ENCODE measurements around the gene LRRC40. TPM values are rescaled to one million over a fixed set of nuclear protein-coding genes. Genes with fewer than 3 reads are reported as not detected.

LRRC40 gene
- 8.7 TPM for polyA plus RNA-seq (2012; ENCODE audit: insufficient read depth, insufficient read length, low read depth)

DNA sequence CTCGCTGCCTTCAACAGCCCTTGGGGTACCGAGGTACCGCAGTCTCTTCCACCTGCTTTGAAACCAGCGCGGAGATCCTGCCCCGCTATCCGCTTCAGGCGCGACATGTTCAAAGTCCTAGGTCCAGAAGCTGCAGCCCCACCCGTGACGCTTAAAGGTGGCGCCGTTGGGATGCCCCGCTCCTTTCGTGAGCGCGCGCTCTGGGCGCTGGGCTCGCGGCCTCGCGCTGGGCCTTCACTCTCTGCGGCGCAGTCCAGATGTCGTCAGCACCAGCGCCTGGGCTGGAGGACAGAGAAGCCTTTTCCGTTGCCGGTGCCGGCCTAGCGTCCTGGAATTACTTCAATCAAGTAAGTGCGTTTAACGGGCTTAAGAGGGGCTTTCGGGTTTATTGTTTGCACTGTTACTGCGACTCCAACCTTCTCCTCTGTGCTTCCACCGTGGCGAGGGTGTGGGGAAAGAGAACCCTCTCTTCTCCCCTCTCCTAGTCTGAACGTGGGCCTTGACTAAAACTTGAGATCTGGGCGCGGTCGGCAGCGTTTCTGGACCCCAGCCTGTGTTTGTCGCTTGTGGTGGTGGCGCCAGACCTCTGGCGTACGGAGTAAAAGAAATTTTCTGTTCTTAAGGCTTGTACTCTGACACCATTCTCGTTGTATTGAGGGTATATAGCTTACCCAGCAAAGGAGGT lies at the start of gene LRRC40:
LRRC40 (minus strand) TSS at position 146 of the 685 bp plus-strand sequence; CDS start at position 107, 39 bp downstream.
- H3K4me3 ChIP-seq (ENCODE audit: low read depth, low read length) = peak within 1 kb of the TSS; percentile 75
- H3K27me3 ChIP-seq = no peaks in the 10 kb centered on the region
- H3K4me1 ChIP-seq = no peaks in the 10 kb centered on the region
- TF ChIP-seq, protein P1, sequence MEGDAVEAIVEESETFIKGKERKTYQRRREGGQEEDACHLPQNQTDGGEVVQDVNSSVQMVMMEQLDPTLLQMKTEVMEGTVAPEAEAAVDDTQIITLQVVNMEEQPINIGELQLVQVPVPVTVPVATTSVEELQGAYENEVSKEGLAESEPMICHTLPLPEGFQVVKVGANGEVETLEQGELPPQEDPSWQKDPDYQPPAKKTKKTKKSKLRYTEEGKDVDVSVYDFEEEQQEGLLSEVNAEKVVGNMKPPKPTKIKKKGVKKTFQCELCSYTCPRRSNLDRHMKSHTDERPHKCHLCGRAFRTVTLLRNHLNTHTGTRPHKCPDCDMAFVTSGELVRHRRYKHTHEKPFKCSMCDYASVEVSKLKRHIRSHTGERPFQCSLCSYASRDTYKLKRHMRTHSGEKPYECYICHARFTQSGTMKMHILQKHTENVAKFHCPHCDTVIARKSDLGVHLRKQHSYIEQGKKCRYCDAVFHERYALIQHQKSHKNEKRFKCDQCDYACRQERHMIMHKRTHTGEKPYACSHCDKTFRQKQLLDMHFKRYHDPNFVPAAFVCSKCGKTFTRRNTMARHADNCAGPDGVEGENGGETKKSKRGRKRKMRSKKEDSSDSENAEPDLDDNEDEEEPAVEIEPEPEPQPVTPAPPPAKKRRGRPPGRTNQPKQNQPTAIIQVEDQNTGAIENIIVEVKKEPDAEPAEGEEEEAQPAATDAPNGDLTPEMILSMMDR (IDR thresholded peaks at IDR 0.05; ENCODE audit: low read depth, low read length) = 0 out of 2 replicates have a peak, but pooled peaks have one; percentile 3
- H3K36me3 ChIP-seq = no peaks in the 10 kb centered on the region
- no peaks in the 10 kb centered on the region for H3K9me3 ChIP-seq
- peak; percentile 88 for DNase-seq

DNA sequence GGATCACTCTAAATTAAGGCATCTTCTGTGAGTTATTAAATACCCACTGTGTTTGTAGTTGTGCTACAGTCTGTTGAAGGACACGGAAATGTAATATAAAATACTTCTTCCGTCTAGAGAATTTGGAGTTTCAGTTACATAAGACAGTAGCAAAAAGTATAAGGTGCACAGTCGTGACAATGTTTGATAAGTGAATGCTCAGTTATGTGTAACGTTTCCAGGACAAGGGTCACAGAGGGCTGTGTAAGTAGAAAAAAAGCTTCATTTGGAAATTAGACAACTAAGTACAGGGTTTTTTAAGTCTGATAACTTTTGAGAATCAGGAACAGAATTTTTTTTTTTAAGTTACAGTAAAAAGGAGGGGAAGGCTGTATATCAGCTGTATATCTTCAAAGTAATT lies 43.4 kb upstream of the LRRC40 start:
- Histone ChIP-seq H3K4me1 (no peaks in the 10 kb centered on the region), H3K36me3 (peaks cover 39% of the 10 kb centered on the region), H3K9me3 (no peaks in the 10 kb centered on the region), H3K27me3 (no peaks in the 10 kb centered on the region), H3K4me3 (ENCODE audit: low read depth, low read length) (no peak overlapping the region)
- DNase-seq = no peak
- TF ChIP-seq, protein P1 (IDR thresholded peaks at IDR 0.05; ENCODE audit: low read depth, low read length) = no peak

DNA sequence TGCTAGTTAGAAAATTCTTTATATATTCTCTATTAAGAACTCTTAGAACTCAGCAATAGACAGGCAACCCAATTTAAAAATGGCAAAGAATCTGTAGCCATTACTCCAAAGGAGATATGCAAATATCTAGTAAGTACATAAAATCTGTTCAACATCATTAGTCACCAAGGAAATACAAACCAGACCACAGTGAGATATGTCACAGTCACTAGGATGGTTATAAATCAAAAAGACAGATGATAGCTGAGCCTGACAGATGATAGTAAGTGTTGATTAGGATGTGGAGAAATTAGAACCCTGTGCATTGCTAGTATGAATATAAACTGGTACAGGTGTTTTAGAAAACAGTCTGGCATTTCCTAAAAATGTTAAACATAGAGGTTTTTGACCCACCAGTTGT lies 42.4 kb upstream of the LRRC40 start:
- no peak for DNase-seq
- H3K36me3 ChIP-seq = peaks cover 41% of the 10 kb centered on the region

DNA sequence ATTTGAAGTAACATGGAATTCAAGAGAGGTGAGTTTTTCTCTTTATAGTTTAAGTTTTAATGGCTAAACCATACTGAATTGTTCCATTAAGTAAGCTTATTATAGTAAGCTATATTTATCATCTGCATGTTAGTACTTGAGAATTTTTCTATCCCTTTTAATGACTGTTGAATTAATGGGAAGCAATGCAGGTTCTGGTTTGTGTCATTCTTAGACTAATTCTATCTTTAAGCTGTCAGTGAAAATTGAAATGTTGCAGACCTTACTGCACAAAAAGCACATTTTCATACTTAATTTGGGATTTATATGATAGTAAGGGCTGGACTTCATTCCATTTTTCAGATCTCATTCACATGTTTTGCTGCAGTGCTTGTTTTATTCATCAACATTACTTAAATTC lies 41.7 kb upstream of the LRRC40 start:
- H3K27me3 ChIP-seq = no peaks in the 10 kb centered on the region
- no peak for DNase-seq
- H3K4me1 ChIP-seq = no peaks in the 10 kb centered on the region
- peaks cover 45% of the 10 kb centered on the region for H3K36me3 ChIP-seq
- H3K4me3 ChIP-seq (ENCODE audit: low read depth, low read length) = no peak overlapping the region
- H3K9me3 ChIP-seq = no peaks in the 10 kb centered on the region
- TF ChIP-seq, protein P1 (IDR thresholded peaks at IDR 0.05; ENCODE audit: low read depth, low read length) = no peak

More for the DNA sequence above, 42.4 kb upstream of the LRRC40 start:
- H3K27me3 ChIP-seq = no peaks in the 10 kb centered on the region
- H3K9me3 ChIP-seq = no peaks in the 10 kb centered on the region
- no peaks in the 10 kb centered on the region for H3K4me1 ChIP-seq
- H3K4me3 ChIP-seq (ENCODE audit: low read depth, low read length) = no peak overlapping the region
- TF ChIP-seq, protein P1 (IDR thresholded peaks at IDR 0.05; ENCODE audit: low read depth, low read length) = no peak

DNA sequence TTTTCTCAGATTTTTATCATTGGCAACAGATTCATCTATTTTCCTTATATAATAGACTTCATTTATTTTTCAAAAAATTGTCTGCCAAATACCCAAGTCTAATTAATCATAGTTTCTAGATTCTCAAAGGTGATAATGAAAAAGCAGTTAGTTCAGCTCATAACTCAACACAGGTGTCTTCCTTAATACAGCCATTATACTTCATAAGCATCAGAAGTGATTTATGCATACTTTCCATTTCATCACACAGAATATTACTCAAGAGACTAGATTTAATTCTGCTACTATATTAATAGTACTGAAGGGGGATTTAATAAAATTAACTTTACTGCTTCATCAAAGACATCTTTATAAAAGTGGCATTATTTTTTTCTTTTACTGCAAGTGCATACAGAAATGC lies 34.6 kb upstream of the LRRC40 start:
- DNase-seq = no peak
- Histone ChIP-seq H3K27me3 (no peaks in the 10 kb centered on the region), H3K4me3 (ENCODE audit: low read depth, low read length) (no peak overlapping the region), H3K9me3 (no peaks in the 10 kb centered on the region), H3K4me1 (no peaks in the 10 kb centered on the region), H3K36me3 (peaks cover 43% of the 10 kb centered on the region)
- TF ChIP-seq, protein P1 (IDR thresholded peaks at IDR 0.05; ENCODE audit: low read depth, low read length) = no peak

DNA sequence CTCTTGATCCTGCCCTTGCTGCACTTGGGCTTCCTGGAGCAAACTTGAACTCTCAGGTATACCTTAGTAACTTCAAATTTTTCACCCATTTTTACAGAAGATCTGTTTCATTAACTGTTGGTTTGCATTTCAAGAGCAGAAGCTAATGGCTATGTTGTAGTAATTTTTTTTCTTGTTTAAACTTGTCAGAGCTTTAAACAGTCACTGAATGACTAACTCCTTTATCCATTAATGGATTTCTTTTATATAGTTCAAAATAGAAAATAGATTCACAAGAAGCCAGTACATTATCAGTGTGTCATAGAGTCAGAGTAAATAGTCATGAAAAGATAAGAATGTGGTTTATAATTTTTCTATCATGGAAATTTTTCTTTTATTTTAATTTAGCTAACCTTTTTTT lies 29.4 kb upstream of the LRRC40 start:
- DNase-seq = no peak
- no peaks in the 10 kb centered on the region for H3K9me3 ChIP-seq
- no peaks in the 10 kb centered on the region for H3K4me1 ChIP-seq
- H3K4me3 ChIP-seq (ENCODE audit: low read depth, low read length) = no peak overlapping the region
- TF ChIP-seq, protein P1 (IDR thresholded peaks at IDR 0.05; ENCODE audit: low read depth, low read length) = no peak
- H3K27me3 ChIP-seq = no peaks in the 10 kb centered on the region
- H3K36me3 ChIP-seq = peaks cover 41% of the 10 kb centered on the region
